HCT116 (cell line): ENCODE results near the gene NGRN. TPM values are rescaled to one million over a fixed set of nuclear protein-coding genes. Genes with fewer than 3 reads are reported as not detected.

Experiments used
- ATAC-seq: fragments of 200-7000 bp; cut with Tn5 transposase; 2 replicates; pipeline ENCODE4 v1.9.1; 2020; ENCODE audit warnings: mild to moderate bottlenecking, moderate library complexity
- BruUV-seq: library from RNA; stranded (reverse); fragments of 400-500 nt; replicated peaks from 2 replicates; lab custom pipeline; 2021; lab: Mats Ljungman, UMichigan
- CTCF ChIA-PET: fragments of 300-600 bp; sonication (Branson Sonifier 250); formaldehyde crosslinking; loops from one replicate; lab custom pipeline; 2021; ENCODE audit warnings: antibody characterized with exemption; lab: Charles Lee
- POLR2A ChIA-PET: fragments of 300-600, 350-600 bp; sonication (Branson Sonifier 250); formaldehyde crosslinking; loops from one replicate; lab custom pipeline; 2021; ENCODE audit warnings: antibody characterized with exemption; lab: Charles Lee
- RAD21 ChIA-PET, 2 experiments: fragments of 300-600 bp; sonication (Branson Sonifier 250); formaldehyde crosslinking; loops; one replicate each; lab custom pipeline; 2023; ENCODE audit warnings: low total read pairs in 2 of 2; ENCODE audit not compliant: uncharacterized antibody in 2 of 2, unreplicated experiment in 2 of 2, low non-redundant PET in 1 of 2; lab: Charles Lee
- DNase-seq: peaks from one replicate; pipeline ENCODE4 v3.0.0-alpha.2; 2010; ENCODE audit warnings: low read depth, low spot score
- H2AFZ ChIP-seq: fragments of 200-600 bp; shearing (Covaris generic), sonication (generic); 2 replicates; pipeline ENCODE4 v1.6.1; 2017; ENCODE audit warnings: low read depth, mixed run types, mixed read lengths, antibody characterized with exemption, low read length; ENCODE audit not compliant: poor library complexity, severe bottlenecking
- H3K27ac ChIP-seq: 2 replicates; pipeline ENCODE4 v1.5.1; 2012; ENCODE audit warnings: low read depth, low read length
- H3K27me3 ChIP-seq: fragments of 200-600 bp; sonication (generic); 2 replicates; pipeline ENCODE4 v1.6.1; 2016; ENCODE audit warnings: mixed run types, low read length, mixed read lengths; ENCODE audit not compliant: insufficient read depth
- H3K36me3 ChIP-seq, 2 experiments: fragments of 200-500 bp in 1 of 2; fragments of 200-600 bp in 1 of 2; sonication (Bioruptor generic) in 1 of 2; sonication (generic) in 1 of 2; 2 replicates each; pipeline versions ENCODE4 v1.5.1 to v1.6.1; 2014 to 2016; ENCODE audit warnings: low read length in 2 of 2, inconsistent platforms in 1 of 2, mixed read lengths in 1 of 2, mixed run types in 1 of 2; ENCODE audit not compliant: insufficient read depth in 2 of 2, control insufficient read depth in 1 of 2
- H3K4me1 ChIP-seq, 2 experiments: fragments of 200-600 bp in 1 of 2; sonication (generic) in 1 of 2; 2 replicates each; pipeline versions ENCODE4 v1.5.1 to v1.6.1; 2012 to 2017; ENCODE audit warnings: low read length in 2 of 2, inconsistent platforms in 1 of 2, mild to moderate bottlenecking in 1 of 2, mixed read lengths in 1 of 2, mixed run types in 1 of 2, moderate library complexity in 1 of 2; ENCODE audit not compliant: insufficient read depth in 2 of 2, control insufficient read depth in 1 of 2
- H3K4me2 ChIP-seq: fragments of 200-600 bp; sonication (generic); 2 replicates; pipeline ENCODE4 v1.6.1; 2017; ENCODE audit warnings: mixed run types, low read length, mixed read lengths
- H3K4me3 ChIP-seq, 2 experiments: fragments of 200-600 bp in 1 of 2; sonication (generic) in 1 of 2; replicated peaks in 1 of 2; 2 replicates each; pipeline ENCODE4 v1.5.1; 2011 to 2016; ENCODE audit warnings: low read length in 2 of 2, control low read depth in 1 of 2, low read depth in 1 of 2, mild to moderate bottlenecking in 1 of 2, mixed read lengths in 1 of 2, mixed run types in 1 of 2
- H3K79me2 ChIP-seq: fragments of 200-600 bp; sonication (generic); 2 replicates; pipeline ENCODE4 v1.6.1; 2017; ENCODE audit warnings: mild to moderate bottlenecking, mixed run types, low read length, moderate library complexity, mixed read lengths; ENCODE audit not compliant: insufficient read depth
- H3K9ac ChIP-seq: fragments of 200-600 bp; sonication (generic); 2 replicates; pipeline ENCODE4 v1.6.1; 2016; ENCODE audit warnings: low read length, mixed read lengths
- H3K9me2 ChIP-seq: fragments of 200-600 bp; sonication (generic), shearing (Covaris generic); 2 replicates; pipeline ENCODE4 v1.6.1; 2017; ENCODE audit warnings: mixed run types, mild to moderate bottlenecking, moderate library complexity; ENCODE audit not compliant: insufficient read depth
- H3K9me3 ChIP-seq, 2 experiments: fragments of 200-500 bp in 1 of 2; fragments of 200-600 bp in 1 of 2; sonication (Bioruptor generic) in 1 of 2; sonication (generic) in 1 of 2; 2 replicates each; pipeline ENCODE4 v1.6.1; 2014 to 2017; ENCODE audit warnings: low read length in 2 of 2, mixed read lengths in 2 of 2, inconsistent platforms in 1 of 2, low read depth in 1 of 2, mild to moderate bottlenecking in 1 of 2, mixed run types in 1 of 2, moderate library complexity in 1 of 2; ENCODE audit not compliant: control insufficient read depth in 1 of 2, insufficient read depth in 1 of 2
- H4K20me1 ChIP-seq: fragments of 200-600 bp; sonication (generic), shearing (Covaris generic); 2 replicates; pipeline ENCODE4 v1.6.1; 2017; ENCODE audit warnings: mixed run types, mild to moderate bottlenecking, moderate library complexity; ENCODE audit not compliant: insufficient read depth
- EGR1 ChIP-seq: IDR thresholded peaks from 2 replicates; pipeline ENCODE4 v1.6.1; 2012; ENCODE audit warnings: low read depth
- EZH2 ChIP-seq: fragments of 200-600 bp; sonication (generic); IDR thresholded peaks from 2 replicates; pipeline ENCODE4 v1.6.1; 2017; ENCODE audit warnings: antibody characterized with exemption, mixed run types
- EZH2phosphoT487 ChIP-seq: fragments of 200-600 bp; IDR thresholded peaks from 2 replicates; pipeline ENCODE4 v1.6.1; 2018; ENCODE audit warnings: antibody characterized with exemption, borderline replicate concordance
- FOSL1 ChIP-seq: IDR thresholded peaks from 2 replicates; pipeline ENCODE4 v1.6.1; 2012; ENCODE audit warnings: low read depth
- JUND ChIP-seq: IDR thresholded peaks from 2 replicates; pipeline ENCODE4 v1.6.1; 2012
- POLR2A ChIP-seq: IDR thresholded peaks from 2 replicates; pipeline ENCODE4 v1.7.0; 2011; ENCODE audit warnings: borderline replicate concordance; ENCODE audit not compliant: insufficient read depth, insufficient read length; ENCODE audit errors: extremely low read depth
- POLR2AphosphoS5 ChIP-seq: IDR thresholded peaks from 2 replicates; pipeline ENCODE4 v1.6.1; 2011; ENCODE audit warnings: mild to moderate bottlenecking, low read depth, low read length, moderate library complexity
- RAD21 ChIP-seq: IDR thresholded peaks from 2 replicates; pipeline ENCODE4 v1.6.1; 2012; ENCODE audit warnings: low read depth, mild to moderate bottlenecking
- SIN3A ChIP-seq: IDR thresholded peaks from 2 replicates; pipeline ENCODE4 v1.6.1; 2012; ENCODE audit warnings: low read depth
- SP1 ChIP-seq: IDR thresholded peaks from 2 replicates; pipeline ENCODE4 v1.6.1; 2012; ENCODE audit warnings: low read depth
- SRF ChIP-seq: IDR thresholded peaks from 2 replicates; pipeline ENCODE4 v1.6.1; 2012; ENCODE audit warnings: low read depth
- TCF7L2 ChIP-seq: IDR thresholded peaks from 2 replicates; pipeline ENCODE4 v1.7.0; 2011; ENCODE audit warnings: borderline replicate concordance, inconsistent platforms; ENCODE audit not compliant: insufficient read depth, insufficient read length; ENCODE audit errors: extremely low read depth
- ZFX ChIP-seq: fragments of 450-650 bp; IDR thresholded peaks from 2 replicates; pipeline ENCODE4 v1.6.1; 2017
- ZNF274 ChIP-seq: fragments of 200-500 bp; sonication (Bioruptor generic); IDR thresholded peaks from 2 replicates; pipeline ENCODE4 v1.6.1; 2014; ENCODE audit warnings: mild to moderate bottlenecking, low read depth, low read length, inconsistent platforms
- intact Hi-C: fragments of 100-400 bp; cut with micrococcal nuclease; formaldehyde crosslinking; loops from 2 replicates; pipeline ENCODE4 v1.10.0; 2022
- total RNA-seq: library from RNA; stranded (reverse); gene quantifications from one replicate; pipeline ENCODE4 v1.2.1, GENCODE V29; 2021; ENCODE audit not compliant: unreplicated experiment
- TF ChIP-seq, protein P1 (sequence below): IDR thresholded peaks from 2 replicates; pipeline ENCODE4 v1.6.1; 2011; ENCODE audit warnings: mild to moderate bottlenecking, low read length, moderate library complexity; ENCODE audit not compliant: insufficient replicate concordance; ENCODE audit errors: extremely low read depth
- TF ChIP-seq, protein P2 (sequence below): IDR thresholded peaks from 2 replicates; pipeline ENCODE4 v1.6.1; 2012
- TF ChIP-seq, protein P3 (sequence below): IDR thresholded peaks from 2 replicates; pipeline ENCODE4 v1.6.1; 2012
- TF ChIP-seq, protein P4 (sequence below), 3 experiments: fragments of 200-600 bp in 1 of 3; sonication (generic) in 1 of 3; IDR thresholded peaks in 2 of 3; conservative IDR thresholded peaks in 1 of 3; 2 replicates each; pipeline ENCODE4 v1.5.1; 2012 to 2017; ENCODE audit warnings: low read depth in 2 of 3, low read length in 2 of 3, antibody characterized with exemption in 1 of 3, borderline replicate concordance in 1 of 3, control low read depth in 1 of 3, mild to moderate bottlenecking in 1 of 3, mixed read lengths in 1 of 3, mixed run types in 1 of 3, moderate library complexity in 1 of 3; ENCODE audit not compliant: insufficient read depth in 1 of 3

Gene NGRN
- total RNA-seq, 1 experiment from 2014 or later, result 72.7 TPM

DNA sequence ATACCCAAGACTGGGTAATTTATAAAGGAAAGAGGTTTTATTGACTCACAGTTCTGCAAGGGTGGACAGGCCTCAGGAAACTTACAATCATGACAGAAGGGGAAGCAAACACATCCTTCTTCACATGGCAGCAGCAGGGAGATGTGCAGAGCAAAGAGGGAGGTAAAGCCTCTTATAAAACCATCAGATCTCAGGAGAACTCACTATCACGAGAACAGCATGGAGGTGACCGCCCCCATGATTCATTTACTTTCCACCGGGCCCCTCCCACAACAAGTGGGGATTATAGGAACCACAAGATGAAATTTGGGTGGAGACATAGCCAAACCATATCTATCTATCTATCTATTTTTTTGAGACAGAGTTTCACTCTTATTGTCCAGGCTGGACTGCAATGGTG is 26.1 kb upstream of the NGRN start:
- BruUV-seq, result no TSS peak
- no peak for ATAC-seq
- Histone ChIP-seq H3K9me2 (no peaks in the 10 kb centered on the region), H3K79me2 (0 out of 2 replicates have a peak, but pooled peaks cover 1% of the 10 kb centered on the region), H3K4me3 (no peak overlapping the region), H3K4me1 (peaks cover 4 to 32% of the 10 kb centered on the region in 2 experiments; a peak in 3 of 4 replicates), H3K9ac (no peak overlapping the region), H3K36me3 (peaks cover 7 to 8% of the 10 kb centered on the region in 2 experiments; a peak in 2 of 4 replicates), H3K9me3 (no peaks in the 10 kb centered on the region), H3K27me3 (no peaks in the 10 kb centered on the region), H3K4me2 (no peak overlapping the region), H2AFZ (no peak overlapping the region), H4K20me1 (no peaks in the 10 kb centered on the region), H3K27ac (no peak overlapping the region)
- ChIA-PET RAD21 (no interaction called here), CTCF (no interaction called here), POLR2A (interaction anchor here (1.3 kb wide), 1 partner anchor 10 kb away, joined by 3 read pairs; the partner anchor contains the start of gene TTLL13)
- DNase-seq, result no peak
- intact Hi-C loops, result no loop called here
- TF ChIP-seq EGR1, result no peak
- TF ChIP-seq JUND, result no peak
- TF ChIP-seq, protein P1, sequence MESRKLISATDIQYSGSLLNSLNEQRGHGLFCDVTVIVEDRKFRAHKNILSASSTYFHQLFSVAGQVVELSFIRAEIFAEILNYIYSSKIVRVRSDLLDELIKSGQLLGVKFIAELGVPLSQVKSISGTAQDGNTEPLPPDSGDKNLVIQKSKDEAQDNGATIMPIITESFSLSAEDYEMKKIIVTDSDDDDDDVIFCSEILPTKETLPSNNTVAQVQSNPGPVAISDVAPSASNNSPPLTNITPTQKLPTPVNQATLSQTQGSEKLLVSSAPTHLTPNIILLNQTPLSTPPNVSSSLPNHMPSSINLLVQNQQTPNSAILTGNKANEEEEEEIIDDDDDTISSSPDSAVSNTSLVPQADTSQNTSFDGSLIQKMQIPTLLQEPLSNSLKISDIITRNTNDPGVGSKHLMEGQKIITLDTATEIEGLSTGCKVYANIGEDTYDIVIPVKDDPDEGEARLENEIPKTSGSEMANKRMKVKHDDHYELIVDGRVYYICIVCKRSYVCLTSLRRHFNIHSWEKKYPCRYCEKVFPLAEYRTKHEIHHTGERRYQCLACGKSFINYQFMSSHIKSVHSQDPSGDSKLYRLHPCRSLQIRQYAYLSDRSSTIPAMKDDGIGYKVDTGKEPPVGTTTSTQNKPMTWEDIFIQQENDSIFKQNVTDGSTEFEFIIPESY, result no peak
- TF ChIP-seq FOSL1, result no peak
- TF ChIP-seq SRF, result no peak
- no peak for TF ChIP-seq EZH2
- TF ChIP-seq, protein P2, sequence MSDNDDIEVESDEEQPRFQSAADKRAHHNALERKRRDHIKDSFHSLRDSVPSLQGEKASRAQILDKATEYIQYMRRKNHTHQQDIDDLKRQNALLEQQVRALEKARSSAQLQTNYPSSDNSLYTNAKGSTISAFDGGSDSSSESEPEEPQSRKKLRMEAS, result no peak
- TF ChIP-seq SIN3A, result no peak
- TF ChIP-seq, protein P3, sequence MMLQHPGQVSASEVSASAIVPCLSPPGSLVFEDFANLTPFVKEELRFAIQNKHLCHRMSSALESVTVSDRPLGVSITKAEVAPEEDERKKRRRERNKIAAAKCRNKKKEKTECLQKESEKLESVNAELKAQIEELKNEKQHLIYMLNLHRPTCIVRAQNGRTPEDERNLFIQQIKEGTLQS, result no peak
- TF ChIP-seq ZNF274, result no peak
- TF ChIP-seq POLR2AphosphoS5, result no peak
- TF ChIP-seq SP1, result no peak
- no peak for TF ChIP-seq EZH2phosphoT487
- TF ChIP-seq RAD21, result no peak
- TF ChIP-seq TCF7L2, result no peak
- no peak for TF ChIP-seq POLR2A
- TF ChIP-seq ZFX, result no peak
- TF ChIP-seq, protein P4, sequence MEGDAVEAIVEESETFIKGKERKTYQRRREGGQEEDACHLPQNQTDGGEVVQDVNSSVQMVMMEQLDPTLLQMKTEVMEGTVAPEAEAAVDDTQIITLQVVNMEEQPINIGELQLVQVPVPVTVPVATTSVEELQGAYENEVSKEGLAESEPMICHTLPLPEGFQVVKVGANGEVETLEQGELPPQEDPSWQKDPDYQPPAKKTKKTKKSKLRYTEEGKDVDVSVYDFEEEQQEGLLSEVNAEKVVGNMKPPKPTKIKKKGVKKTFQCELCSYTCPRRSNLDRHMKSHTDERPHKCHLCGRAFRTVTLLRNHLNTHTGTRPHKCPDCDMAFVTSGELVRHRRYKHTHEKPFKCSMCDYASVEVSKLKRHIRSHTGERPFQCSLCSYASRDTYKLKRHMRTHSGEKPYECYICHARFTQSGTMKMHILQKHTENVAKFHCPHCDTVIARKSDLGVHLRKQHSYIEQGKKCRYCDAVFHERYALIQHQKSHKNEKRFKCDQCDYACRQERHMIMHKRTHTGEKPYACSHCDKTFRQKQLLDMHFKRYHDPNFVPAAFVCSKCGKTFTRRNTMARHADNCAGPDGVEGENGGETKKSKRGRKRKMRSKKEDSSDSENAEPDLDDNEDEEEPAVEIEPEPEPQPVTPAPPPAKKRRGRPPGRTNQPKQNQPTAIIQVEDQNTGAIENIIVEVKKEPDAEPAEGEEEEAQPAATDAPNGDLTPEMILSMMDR (IDR thresholded peaks at IDR 0.05 in 2 of 3, conservative IDR thresholded peaks at IDR 0.05 in 1 of 3; ENCODE audit: borderline replicate concordance in 1 of 3, insufficient read depth in 1 of 3, low read depth in 2 of 3, low read length in 2 of 3), result no peak
